22Rv1 (cell line): ENCODE results near the gene GLOD4.

Experiments used
- H3K27ac ChIP-seq: fragments of 450-650 bp; 2 replicates; pipeline ENCODE4 v1.5.1; 2017
- CTCF ChIP-seq: fragments of 450-650 bp; IDR thresholded peaks from 2 replicates; pipeline ENCODE4 v1.5.1; 2017; ENCODE audit warnings: mild to moderate bottlenecking
- ZFX ChIP-seq: fragments of 450-650 bp; IDR thresholded peaks from 2 replicates; pipeline ENCODE4 v1.6.1; 2017; ENCODE audit warnings: antibody characterized with exemption, borderline replicate concordance

Gene GLOD4

GRCh38 chr17:742147-742793, 39.8 kb downstream of the GLOD4 start:
- TF ChIP-seq CTCF (no peak), ZFX (no peak)
- 0 out of 2 replicates have a peak overlapping the region, but pooled peaks have one; percentile 12 for H3K27ac ChIP-seq

- TF ChIP-seq CTCF, result no peak
- TF ChIP-seq ZFX, result no peak
- no peak overlapping the region for H3K27ac ChIP-seq
Measured at GRCh38 chr17:740240-741017, 41.7 kb downstream of the GLOD4 start.

GRCh38 chr17:737561-738113, 44.4 kb downstream of the GLOD4 start:
- TF ChIP-seq CTCF (no peak), ZFX (no peak)
- no peak overlapping the region for H3K27ac ChIP-seq

- peak overlapping the region; percentile 89 for H3K27ac ChIP-seq
- TF ChIP-seq ZFX (no peak), CTCF (no peak)
Measured at GRCh38 chr17:733743-734142, 48.3 kb downstream of the GLOD4 start.

GRCh38 chr17:732902-733720, 49.0 kb downstream of the GLOD4 start:
- H3K27ac ChIP-seq, result peak overlapping the region; percentile 89
- TF ChIP-seq ZFX (no peak), CTCF (no peak)

- TF ChIP-seq CTCF, result no peak
- no peak for TF ChIP-seq ZFX
- H3K27ac ChIP-seq, result peak within 1 kb of the TSS; percentile 89
Measured at GRCh38 chr17:732067-732901, 49.8 kb downstream of the GLOD4 start, which contains the start of gene TLCD3A. TLCD3A (plus strand) TSS chr17:732596; CDS start chr17:732648, 52 bp downstream.
